ENCODE results near the gene DPYD.

Gene DPYD

DNA sequence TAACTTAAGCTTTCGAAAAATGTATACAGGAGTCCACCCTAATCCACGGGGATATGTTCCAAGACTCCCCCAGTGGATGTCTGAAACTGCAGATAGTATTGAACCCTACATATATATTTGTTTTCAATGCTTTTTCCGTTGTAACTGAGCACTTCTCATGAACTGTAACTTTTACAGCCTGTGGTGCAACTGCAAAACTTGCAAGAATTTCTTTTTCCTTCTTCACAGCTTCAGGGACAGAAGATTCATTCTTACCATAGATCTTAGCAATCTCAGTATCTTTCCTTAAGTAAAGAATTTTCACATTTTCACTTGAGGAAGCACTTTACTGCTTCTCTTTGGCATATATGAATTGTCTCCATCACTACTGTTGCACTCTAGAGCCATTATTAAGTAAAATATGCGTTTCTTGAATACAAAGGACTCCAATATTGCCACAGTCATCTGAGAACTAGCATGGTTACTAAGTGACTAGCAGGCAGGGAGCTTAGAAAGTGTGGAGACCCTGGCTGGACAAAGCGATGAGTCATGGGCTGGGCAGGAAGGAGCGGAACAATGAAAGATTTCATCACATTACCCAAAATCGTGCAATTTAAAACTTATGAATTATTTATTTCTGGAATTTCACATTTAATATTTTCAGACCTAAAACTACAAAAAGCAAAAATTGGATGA lies 14.1 kb downstream of the DPYD start:
- DNase-seq (ENCODE audit: low read depth) = peak; percentile 90

DNA sequence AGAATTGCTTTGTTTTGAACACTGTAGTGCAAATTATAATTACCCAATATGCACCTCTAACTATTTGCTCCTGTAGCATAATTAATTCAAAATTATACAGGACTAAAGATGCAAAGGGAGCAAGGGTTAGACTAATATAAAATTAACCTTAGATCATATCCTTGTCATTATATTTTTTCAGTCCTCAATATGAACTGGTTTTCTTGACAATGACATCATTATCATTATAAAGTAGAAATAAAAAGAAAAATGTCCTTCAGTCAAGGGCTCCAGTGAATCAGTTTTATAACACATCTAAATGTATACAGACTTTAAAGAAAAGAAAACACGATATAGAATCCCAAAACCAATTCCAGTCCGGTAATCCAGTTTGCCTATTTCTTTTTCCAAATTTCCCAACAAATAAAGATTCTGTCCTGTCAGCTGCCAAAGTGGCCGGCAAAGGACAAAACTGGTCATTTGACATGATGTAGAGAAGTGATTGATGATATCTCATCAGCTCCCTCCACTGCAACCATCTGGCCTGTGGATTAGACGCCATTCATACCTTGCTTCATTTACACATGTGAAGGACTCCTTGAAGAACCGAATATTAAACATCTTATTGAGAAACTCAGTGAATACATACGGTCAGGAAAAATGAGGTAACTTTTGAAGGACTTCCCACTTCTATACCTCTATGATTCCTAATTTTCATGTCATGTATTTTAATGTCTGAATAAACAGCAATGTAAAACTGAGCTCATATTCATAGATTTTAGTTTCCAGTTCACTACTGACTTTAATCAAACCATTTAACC lies 15.5 kb downstream of the DPYD start:
- no peak for DNase-seq (ENCODE audit: low read depth)

DNA sequence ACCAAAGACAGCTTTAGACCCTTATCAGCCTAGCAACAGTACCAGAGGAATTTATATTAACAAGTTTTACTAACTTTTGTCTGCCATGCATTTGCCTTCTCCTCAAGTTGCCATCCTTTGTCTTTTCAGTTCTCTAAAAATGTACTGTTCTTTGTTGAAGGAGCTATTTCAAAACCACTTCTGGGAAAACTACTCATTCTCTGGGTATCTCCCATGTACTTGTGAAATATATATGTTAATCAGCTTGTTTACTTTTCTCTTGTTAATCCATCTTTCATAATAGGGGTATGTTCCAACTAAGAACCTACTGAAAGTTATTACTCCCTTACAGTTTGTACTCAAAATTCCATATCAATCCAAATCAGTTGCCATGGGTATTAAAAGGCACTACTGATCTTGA lies 16.3 kb downstream of the DPYD start:
- peak; percentile 25 for DNase-seq (ENCODE audit: low read depth)

DNA sequence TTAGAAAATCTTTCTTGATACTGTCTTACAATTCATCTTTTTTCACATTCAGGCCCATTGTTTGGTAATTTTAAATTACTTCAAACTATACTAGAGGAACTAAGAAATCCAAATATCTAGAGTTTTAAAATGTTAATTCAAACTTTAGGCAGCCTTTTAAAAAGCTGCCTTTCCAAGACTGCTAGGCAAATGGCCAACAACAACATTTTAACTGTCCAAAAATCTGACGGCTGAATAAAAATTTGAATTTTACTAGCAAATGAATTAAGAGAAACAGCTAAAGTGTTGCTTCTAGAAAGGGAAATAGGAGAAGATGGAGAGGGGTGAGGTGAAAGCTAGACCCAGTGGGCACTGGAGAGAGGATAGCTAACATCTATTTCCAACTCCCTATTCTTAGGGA lies 17.2 kb downstream of the DPYD start:
- DNase-seq (ENCODE audit: low read depth) = no peak

DNA sequence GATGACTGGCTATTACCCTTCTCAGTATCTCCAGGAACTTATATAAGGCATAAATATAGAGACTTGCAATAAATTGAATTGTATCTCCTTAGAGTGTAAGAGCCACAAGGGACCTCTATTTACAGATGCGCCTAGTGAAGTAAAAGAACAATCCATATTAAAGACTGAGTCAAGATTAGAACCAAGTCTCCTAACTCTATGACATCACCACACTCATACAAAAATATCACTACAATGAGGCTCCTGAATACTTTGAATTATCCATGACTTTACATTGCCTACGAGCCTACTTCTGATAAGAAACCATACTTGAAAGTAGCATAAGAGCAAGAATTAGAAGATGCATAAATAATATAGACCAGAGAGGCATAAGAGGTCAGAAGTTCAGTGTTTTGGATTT lies 18.8 kb downstream of the DPYD start:
- DNase-seq (ENCODE audit: low read depth) = peak; percentile 8

DNA sequence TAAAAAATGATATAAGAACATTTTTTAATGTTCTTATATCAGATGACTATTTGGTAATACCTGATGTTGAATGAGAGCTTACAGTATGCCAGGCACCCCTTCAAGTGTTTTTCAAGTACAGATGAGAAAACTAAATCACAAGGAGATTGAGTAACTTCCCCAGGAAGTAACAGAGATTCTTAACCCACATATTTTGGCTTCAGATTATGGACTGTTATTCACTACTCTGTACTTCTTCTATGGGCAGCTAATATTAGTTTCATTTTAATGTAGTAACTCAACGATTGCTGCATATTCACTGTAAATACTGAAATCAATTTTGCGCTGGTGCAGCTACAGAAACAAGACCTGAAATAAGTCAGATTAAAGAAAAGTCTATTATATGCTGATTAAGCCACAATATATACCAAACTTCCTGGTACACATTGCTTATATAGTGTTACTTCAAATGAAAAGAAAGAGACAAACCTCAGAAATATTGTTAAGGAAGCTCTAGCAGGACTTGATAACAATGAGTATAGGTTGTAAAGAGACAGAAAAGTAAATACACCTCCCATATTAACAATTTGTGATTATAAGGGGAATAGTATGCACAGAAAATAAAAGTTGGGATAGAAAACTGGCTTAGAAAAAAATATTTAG lies 19.7 kb downstream of the DPYD start:
- peak; percentile 46 for DNase-seq (ENCODE audit: low read depth)

DNA sequence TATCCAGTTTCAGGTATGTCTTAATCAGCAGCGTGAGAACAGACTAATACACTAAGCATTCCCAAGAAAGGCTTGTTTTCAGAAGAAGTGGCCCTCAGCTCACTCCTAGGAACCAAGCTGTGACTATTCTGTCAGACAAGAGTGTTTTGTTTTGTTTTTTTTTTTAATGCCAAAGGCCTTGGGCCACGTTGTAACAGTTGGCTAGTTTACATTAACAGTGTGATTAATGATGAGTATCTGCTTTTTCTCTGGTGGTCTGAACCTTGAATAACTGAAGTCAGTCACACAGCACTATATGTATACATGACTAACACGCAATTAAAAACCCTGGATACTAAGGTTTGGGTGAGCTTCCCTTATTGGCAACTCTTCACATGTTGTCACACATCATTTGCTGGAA lies 21.9 kb downstream of the DPYD start:
- DNase-seq (ENCODE audit: low read depth) = peak; percentile 89

DNA sequence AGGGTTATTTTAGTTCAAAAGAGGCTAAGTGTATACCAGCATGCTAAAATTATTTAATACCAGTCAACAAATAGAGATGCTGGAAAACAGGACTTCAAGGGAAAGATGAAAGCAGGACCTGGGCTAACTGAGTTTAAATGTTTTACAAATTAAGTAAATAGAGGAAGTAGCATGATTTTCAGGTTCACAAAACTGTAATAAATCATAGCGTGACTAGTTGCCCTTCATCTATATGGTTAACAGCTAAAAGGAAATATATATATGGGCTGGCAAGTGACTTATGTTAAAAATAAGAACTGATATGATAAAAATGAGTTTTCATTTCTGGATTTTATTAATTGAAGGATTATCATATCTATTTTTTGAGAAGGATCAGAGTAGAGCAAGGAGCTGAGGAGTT lies 25.6 kb downstream of the DPYD start:
- no peak for DNase-seq (ENCODE audit: low read depth)

DNA sequence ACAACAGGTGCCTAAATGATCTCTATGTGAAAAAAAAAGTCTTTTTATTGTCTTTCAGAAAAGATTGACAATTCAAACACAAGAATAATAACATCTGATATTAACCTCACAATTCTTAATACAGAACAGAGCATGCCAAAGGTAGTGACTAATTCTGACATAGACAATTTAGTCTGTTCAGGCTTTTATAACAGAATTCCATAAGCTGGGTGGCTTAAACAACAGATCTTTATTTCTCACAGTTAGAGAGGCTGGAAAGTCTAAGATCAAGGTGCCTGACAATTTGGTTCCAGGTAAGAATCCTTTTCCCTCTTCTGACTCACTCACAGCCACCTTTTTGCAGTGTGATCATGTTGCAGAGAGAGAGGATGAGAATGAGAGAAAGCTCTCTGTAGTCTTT lies 27.0 kb downstream of the DPYD start:
- DNase-seq (ENCODE audit: low read depth) = peak; percentile 53

DNA sequence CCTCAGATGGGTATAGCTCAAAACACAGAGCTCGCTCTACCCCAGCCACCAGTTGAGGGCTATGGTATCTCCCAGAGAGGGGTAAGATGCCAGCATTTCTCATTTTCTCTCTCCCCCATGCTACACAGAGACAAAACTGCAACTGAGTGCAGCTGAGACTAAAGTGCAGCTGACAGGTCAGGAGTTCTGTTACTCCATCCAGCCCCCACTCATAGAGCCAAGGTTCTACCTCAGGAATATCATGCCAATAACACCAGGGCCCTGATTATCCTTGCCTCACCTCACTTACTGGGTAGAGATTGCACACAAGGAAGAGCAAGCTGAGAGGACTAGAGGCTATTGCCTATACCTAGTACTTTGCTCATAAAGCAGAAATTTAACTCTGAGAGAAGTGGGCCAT lies 34.6 kb downstream of the DPYD start:
- DNase-seq (ENCODE audit: low read depth) = no peak

DNA sequence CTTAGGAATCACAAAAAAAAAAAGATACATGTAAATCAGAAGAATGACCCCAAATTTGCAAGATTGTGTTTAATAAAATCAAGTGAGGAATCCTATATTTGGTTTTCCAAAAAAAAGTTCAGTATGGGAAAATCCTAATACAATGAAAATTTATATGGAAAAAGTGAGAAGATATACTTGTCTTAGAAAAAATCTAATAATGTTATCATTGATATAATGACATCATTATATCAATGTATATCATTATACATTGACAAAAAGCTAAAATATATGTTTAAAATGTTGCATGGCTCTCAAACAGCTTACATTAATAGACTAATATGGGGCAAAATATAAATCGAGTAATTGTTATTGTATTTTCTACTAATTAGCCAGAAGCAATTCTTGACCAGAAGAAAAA lies 37.0 kb downstream of the DPYD start:
- no peak for DNase-seq (ENCODE audit: low read depth)

DNA sequence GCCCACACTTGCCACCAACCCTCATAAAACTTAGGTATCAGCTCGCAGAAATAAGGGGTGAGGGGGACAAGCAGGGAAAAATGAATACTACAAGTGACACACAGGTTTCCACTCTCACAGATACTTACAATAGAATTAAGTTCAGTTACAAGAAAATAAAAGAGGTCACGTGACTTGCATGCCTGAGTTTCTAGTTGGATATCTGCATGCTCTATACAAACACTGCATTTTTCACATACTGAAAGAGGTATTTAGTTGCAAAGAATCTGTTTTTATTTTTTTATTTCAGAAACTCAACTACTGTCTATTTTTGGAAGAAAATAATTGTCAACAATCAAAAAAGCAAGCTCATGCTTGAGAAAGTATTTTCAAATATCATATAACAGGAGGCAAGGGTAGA lies 43.5 kb downstream of the DPYD start:
- no peak for DNase-seq (ENCODE audit: low read depth)

DNA sequence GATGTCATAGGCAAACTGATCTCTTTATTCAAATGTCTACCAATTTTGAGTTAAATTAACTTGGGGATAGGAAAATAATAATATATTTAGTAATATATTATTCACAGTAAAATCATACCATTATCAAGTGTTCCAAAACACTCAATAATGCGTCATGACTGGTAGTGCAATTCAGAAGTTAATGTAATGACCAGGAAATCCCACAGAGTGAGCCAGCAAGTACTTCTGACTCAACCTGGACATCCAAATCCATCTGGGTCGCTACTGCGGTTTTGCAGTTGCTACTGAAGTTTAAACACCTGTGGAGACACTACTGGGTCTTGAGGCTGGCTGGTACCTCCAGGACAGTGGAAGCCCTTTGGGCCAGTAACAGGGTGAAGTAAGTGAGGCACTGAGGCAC lies 44.8 kb downstream of the DPYD start:
- DNase-seq (ENCODE audit: low read depth) = peak; percentile 65

DNA sequence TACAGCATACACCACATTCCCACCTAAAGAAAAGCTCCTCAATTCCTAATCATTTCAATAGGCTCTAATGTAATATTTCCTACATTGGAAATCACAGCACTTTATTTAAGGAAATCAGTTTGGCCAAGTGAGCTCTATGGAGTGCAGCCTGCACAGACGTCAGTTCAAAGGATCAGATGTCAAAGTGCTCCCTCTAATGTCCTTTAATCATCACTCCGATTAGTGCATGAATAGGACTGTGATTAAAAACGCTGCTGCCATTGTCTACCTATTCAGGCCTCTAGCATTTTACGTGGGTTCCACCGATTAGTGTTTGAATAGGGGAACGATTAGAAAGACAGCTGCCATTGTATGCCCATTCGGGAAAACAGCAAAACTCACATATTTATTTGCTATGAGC lies 50.2 kb downstream of the DPYD start:
- no peak for DNase-seq (ENCODE audit: low read depth)

DNA sequence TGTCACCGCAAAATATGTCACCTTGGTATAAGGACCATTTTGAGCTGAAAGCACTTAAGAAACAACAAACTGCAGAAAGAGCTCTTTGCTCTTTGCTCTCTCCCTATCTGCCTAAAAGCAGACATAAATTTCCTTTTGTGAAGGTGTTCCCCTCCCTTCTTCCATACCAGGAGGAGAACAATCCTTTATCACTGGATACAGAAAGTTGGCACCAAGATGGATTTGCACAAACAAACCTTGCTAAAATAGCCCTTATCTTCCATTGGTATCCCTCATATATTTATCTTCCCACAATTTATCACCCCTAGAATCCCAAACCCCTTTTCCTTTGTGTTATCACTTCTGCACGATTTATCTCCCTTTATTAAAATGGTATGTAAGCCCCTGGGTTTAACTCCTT lies 51.4 kb downstream of the DPYD start:
- DNase-seq (ENCODE audit: low read depth) = no peak

DNA sequence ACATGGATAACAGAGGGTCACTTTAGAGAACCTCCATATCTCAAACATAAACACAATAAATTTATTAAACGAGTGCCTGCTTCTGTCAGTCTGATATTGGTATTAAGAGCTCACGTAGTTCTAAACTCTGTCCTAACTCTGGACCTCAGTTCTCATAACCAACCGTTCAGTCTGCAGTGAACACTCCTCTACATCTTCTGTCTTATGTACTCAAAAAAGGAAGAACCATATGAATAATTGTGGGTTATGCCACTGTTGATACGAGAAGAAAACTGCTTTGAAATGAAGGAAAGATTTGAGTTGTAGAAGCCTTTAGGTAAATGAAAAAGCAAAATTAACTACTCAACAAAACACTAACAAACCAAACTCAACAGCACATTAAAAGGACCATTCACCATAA lies 53.7 kb downstream of the DPYD start:
- no peak for DNase-seq (ENCODE audit: low read depth)

DNA sequence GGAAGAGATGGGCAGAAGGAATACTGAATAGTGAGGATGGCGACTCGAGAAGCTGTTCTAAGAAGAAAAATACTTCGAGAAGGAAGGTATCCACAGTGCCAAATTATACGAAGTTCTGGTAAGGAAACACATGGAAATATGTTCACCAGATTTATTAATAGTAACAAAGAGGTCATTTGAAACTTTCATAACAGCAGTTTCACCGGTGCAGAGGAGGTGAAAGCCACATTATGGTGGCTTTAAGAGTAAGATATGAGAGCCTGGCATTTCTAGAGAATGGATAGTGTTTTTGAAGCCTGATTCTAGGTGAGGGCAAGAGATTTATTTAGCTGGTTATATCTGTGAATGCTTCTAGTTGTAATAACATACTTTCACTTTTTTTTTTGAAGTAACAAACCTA lies 56.2 kb downstream of the DPYD start:
- no peak for DNase-seq (ENCODE audit: low read depth)

DNA sequence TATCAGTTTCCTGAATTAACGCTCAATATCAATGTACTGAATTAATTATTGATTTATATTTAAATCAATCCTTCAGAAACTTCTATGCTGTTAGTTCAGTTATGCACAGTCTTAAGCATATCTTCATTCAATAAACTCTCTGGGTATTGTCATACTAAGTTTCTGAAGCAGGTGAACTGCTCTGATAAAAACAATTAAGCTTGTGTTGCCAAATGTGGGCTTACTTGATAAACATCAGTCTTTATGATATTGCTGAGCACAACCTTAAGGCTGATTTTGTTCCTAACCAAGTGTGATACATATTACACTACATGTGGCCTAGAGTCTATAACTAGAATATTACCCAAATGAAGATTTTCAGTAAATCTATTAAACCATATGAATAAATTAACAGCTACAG lies 67.6 kb downstream of the DPYD start:
- no peak for DNase-seq (ENCODE audit: low read depth)

DNA sequence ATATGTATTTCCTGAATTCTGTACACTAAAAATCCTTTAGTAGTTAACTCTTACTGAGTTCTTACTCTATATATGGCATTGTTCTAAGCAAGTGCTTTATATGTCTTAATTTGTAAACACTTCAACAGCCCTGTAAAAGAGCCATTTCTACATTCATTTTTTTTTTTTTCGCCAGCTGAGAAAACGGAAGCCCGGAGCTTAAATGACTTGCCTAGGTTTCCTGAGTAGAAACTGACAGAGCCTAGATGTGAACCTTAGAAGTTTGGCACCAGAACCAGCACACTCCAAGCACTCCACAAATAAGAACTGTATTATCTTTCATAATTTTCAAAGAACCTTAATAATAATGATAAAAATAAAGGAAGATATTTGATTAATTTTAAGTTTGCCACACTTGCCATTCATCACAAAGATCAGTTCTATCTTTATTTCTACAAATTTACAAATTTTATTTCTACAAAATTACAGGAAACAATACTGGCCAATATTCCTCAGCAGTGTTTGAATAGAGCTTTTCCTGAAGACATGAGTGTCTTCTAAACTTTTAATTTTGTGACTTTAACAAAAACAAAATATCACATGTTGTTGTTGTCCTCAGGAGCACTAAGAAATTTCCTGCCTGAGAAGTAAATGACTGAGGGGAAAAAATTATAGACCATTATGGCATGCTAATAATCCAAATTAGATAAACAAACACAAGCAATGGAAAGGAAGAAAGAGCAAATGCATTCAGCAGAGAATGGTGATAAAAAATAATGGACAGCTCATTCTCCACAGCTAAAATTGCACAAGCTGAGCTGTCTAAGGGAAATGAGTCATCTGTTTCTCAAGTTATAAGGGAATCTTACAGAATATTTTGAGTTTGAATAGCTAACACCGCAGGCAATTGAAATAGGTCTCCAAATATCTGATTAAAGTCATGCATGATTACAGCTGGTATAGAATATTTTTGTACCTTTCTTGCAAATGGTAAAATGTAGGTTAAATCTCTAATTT lies 71.2 kb downstream of the DPYD start:
- peak; percentile 94 for DNase-seq (ENCODE audit: low read depth)

DNA sequence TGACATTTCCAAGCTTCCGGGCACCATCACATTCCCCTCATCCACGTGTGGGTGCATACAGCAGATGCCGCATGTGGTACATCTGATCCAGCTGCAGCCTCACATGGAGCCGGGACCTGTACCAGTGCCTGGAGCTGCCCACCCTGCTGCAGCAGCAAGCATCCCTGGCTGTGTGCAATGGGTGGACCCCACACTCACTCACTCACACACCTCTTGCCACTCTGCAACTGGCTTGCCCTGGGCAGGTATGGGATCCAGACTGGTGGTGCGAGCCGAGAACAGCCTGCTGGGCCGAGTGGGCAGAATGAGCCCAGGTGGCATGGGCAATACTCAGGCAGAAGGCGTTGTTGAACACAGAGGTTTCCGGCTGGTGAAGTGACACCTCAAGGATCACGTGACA lies 75.0 kb downstream of the DPYD start:
- DNase-seq (ENCODE audit: low read depth) = no peak

DNA sequence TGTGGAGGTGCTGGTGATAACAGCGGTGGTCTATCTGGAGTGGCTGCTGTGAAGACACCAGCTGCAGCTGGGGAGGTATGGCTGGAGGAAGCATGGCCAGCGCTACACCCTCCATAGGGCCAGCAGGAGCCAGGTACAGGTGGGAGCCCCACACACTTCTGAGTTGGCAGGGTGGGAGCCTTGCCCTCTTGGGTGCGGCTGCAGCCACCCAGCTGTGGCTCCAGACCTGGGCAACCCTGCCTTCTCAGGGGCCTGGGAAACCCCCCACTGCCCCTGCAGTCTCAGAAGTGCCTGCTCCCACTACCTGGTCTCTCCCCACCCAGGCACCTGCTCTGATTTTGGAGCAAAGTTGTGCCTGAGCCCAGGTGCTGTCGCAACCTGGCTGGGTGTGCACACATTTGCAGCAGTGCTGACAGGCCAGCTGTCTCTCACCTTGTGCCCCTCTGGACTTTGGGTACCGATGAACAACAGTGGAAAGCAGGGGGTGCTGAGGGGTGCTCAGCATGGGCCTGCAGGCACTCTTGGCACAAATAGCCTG lies 76.2 kb downstream of the DPYD start:
- DNase-seq (ENCODE audit: low read depth) = no peak

DNA sequence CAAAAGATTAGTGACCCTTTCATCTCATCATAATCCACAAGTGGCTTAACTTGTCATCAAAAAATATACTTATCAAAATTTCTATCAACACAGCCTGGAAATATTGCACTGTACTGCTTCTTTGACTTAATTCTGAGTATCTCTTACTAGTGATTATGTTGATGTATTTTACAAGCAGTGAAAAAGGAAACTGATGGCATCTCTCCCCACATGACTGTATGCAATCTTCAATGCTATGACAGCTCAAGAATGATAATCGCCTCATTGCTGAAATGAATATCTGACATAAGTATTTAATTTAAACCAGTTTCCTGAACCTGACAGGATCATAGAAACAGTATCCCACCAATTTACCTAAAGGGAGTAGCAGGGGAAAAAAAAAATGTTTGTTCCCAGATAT lies 79.5 kb downstream of the DPYD start:
- DNase-seq (ENCODE audit: low read depth) = no peak

Measured in ELR (cell line).